ENCODE data around the gene STAT6.
"Not testable (repeated sequence)": the region's sequence is repeated elsewhere in the genome, so short reads cannot be mapped to it uniquely, and the experiment has no call there.

The STAT6 gene

GRCh38 chr12:57124261-57124877 lies 13.2 kb upstream of the STAT6 start:
- peak; percentile 20 for DNase-seq

GRCh38 chr12:57123813-57124212 lies 12.7 kb upstream of the STAT6 start:
- DNase-seq: no peak

- DNase-seq: not testable (repeated sequence)
Observed at GRCh38 chr12:57120718-57121117, 9.6 kb upstream of the STAT6 start.

GRCh38 chr12:57119294-57120085 lies 8.3 kb upstream of the STAT6 start:
- DNase-seq: no peak

GRCh38 chr12:57118711-57119271 lies 7.6 kb upstream of the STAT6 start:
- no peak for DNase-seq

GRCh38 chr12:57116580-57117281 lies 5.6 kb upstream of the STAT6 start:
- no peak for DNase-seq

- DNase-seq: no peak
Observed at GRCh38 chr12:57112492-57113294, 1.5 kb upstream of the STAT6 start.

GRCh38 chr12:57110104-57111030 lies 795 bp downstream of the STAT6 start:
- no peak for DNase-seq

- DNase-seq: no peak
Observed at GRCh38 chr12:57109207-57110103, 1.7 kb downstream of the STAT6 start.

GRCh38 chr12:57107456-57108155 lies 3.6 kb downstream of the STAT6 start:
- DNase-seq: no peak

GRCh38 chr12:57106021-57106708 lies 5.0 kb downstream of the STAT6 start:
- DNase-seq: no peak

- DNase-seq: no peak
Observed at GRCh38 chr12:57105011-57105753, 6.0 kb downstream of the STAT6 start.

GRCh38 chr12:57104292-57104910 lies 6.8 kb downstream of the STAT6 start:
- DNase-seq: no peak

GRCh38 chr12:57103856-57104255 lies 7.3 kb downstream of the STAT6 start:
- no peak for DNase-seq

GRCh38 chr12:57101892-57102695 lies 9.1 kb downstream of the STAT6 start:
- DNase-seq: no peak

- no peak for DNase-seq
Observed at GRCh38 chr12:57099766-57100165, 11.4 kb downstream of the STAT6 start.
